Measurements from ENCODE around the gene GFPT2. TPM values are rescaled to one million over a fixed set of nuclear protein-coding genes. Genes with fewer than 3 reads are reported as not detected.

Gene GFPT2
- total RNA-seq, 4 donors from 2014 or later: 2.5 to 8.4 (median 3.8) TPM

DNA sequence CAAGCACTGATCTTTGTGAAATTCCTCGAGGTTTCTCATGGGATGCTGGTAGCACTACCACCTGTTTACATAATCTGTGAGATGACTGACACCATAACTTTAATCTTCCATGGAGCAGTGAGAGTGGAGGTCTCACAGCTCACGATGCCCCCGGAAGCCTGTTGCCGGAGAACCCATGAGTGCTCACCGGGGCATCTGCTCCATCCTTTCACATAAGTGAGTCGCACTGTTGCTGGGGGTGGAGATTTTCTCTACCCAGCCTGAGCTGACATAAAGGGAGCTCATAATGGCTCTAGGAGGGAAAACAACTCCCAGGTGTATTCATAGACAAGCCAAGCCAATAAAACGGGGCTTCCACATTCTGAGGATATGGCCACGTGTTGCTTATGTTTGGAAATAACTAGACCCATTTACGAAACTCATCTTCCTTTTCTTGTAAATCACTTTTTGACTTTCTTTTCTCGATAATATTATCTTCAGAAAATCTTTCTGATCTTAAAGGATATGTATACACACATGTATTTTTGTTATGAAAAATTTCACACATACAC lies 11.2 kb upstream of the GFPT2 start:
- TF ChIP-seq, protein P1, sequence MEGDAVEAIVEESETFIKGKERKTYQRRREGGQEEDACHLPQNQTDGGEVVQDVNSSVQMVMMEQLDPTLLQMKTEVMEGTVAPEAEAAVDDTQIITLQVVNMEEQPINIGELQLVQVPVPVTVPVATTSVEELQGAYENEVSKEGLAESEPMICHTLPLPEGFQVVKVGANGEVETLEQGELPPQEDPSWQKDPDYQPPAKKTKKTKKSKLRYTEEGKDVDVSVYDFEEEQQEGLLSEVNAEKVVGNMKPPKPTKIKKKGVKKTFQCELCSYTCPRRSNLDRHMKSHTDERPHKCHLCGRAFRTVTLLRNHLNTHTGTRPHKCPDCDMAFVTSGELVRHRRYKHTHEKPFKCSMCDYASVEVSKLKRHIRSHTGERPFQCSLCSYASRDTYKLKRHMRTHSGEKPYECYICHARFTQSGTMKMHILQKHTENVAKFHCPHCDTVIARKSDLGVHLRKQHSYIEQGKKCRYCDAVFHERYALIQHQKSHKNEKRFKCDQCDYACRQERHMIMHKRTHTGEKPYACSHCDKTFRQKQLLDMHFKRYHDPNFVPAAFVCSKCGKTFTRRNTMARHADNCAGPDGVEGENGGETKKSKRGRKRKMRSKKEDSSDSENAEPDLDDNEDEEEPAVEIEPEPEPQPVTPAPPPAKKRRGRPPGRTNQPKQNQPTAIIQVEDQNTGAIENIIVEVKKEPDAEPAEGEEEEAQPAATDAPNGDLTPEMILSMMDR (IDR thresholded peaks at IDR 0.05): no peak
- WGBS, 2 donors: 86 to 90% methylated on average over 10 of the region's 10 CpGs
- intact Hi-C loops (cut with DNase I; ENCODE audit: low total_unique reads): no loop called here
- no peak overlapping the region for H3K4me3 ChIP-seq (ENCODE audit: low read depth, poor library complexity, severe bottlenecking)
- no peak for DNase-seq (ENCODE audit: low spot score in 2 of 2)

DNA sequence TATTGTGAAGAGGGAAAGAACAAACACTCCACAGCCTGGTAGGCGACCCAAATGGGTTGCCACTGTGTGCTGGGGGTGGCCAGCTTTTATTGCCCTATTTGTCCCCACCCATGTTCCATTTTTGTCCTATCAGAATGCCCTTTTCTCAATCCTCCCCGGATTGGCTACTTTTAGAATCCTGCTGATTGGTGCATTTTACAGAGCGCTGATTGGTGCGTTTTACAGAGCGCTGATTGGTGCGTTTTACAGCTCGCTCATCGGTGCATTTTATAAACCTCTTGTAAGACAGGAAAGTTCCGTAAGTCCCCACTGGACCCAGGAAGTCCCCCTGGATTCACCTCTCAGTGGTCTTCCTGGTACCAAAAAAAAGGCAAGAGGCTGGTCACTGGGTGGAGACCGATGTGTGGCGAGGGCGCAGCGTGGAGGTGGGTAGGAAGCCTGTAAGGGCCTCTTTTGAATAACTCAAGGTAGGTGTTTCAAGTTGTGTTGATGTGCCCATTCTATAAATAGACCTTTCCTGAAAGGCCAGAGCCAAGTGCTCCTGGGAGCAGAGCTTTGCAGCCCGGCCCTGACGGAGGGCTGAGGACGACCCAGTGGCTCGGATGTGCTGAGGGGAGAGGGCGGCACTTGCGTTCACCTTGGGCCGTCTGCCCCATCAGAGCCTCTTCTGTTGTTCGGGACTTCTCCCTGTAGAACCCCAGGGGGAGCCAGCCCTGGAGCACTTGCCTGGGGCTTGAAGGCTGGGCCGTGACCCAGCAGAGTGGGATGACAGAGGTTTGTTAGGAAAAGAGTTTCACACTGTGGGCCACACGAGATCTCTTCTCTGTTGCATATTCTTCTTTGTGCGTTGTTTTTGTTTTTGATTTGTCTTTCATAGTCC lies 7.2 kb upstream of the GFPT2 start:
- WGBS, 2 donors: 93% methylated on average over 24 of the region's 24 CpGs

DNA sequence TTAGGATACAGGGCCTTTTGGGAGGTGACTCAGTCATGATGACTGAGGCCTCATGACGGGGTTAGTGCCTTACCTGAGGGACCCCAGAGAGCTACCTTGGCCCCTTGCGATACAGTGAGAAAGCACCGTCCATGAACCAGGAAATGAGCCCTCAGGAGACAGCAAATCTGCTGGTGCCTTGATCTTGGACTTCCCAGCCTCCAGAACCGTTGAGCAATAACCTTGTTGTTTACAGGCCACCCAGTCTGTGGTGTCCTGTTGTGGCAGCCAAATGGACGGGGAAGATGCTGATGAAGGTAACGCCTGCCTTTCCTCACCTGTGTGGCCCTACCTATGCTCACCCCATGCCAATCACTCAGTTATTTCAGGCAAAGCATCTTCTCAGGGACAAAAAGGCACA lies 5.6 kb upstream of the GFPT2 start:
- no peak overlapping the region for H3K4me3 ChIP-seq (ENCODE audit: low read depth, poor library complexity, severe bottlenecking)
- no peak for TF ChIP-seq POLR2A (IDR thresholded peaks at IDR 0.05)
- TF ChIP-seq, protein P1 (IDR thresholded peaks at IDR 0.05): no peak
- 93% methylated on average over 5 to 6 of the region's 6 CpGs for WGBS, 2 donors
- DNase-seq (ENCODE audit: low spot score in 2 of 2): no peak
- intact Hi-C loops (cut with DNase I; ENCODE audit: low total_unique reads): no loop called here

More for the DNA sequence above, 7.2 kb upstream of the GFPT2 start:
- intact Hi-C loops (cut with DNase I; ENCODE audit: low total_unique reads): no loop called here
- H3K4me3 ChIP-seq (ENCODE audit: low read depth, poor library complexity, severe bottlenecking): no peak overlapping the region
- no peak for DNase-seq (ENCODE audit: low spot score in 2 of 2)
- TF ChIP-seq POLR2A (IDR thresholded peaks at IDR 0.05): no peak
- TF ChIP-seq, protein P1 (IDR thresholded peaks at IDR 0.05): no peak

DNA sequence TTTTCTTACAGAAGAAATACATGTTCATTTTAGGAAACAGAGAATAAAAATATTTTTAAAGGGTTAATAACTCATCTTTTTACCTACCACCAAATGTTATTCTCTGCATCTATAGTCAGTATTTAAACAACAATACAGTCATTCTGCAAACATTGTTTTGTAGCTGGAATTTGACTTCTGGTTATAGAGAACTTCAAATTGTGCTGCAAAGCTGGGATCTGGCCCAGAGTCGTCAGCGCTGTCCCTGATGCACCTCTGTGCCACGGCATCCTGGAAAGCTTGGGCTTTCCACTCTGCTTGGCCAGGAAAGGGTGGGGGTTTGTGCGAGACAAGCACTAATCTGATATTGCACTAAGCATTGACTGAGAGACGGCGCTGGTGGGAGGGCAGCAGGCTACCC lies 5.0 kb upstream of the GFPT2 start:
- TF ChIP-seq, protein P1 (IDR thresholded peaks at IDR 0.05): no peak
- TF ChIP-seq POLR2A (IDR thresholded peaks at IDR 0.05): no peak
- 87 to 94% methylated on average over 6 of the region's 6 CpGs for WGBS, 2 donors
- intact Hi-C loops (cut with DNase I; ENCODE audit: low total_unique reads): no loop called here
- DNase-seq (ENCODE audit: low spot score in 2 of 2): no peak
- no peak overlapping the region for H3K4me3 ChIP-seq (ENCODE audit: low read depth, poor library complexity, severe bottlenecking)

DNA sequence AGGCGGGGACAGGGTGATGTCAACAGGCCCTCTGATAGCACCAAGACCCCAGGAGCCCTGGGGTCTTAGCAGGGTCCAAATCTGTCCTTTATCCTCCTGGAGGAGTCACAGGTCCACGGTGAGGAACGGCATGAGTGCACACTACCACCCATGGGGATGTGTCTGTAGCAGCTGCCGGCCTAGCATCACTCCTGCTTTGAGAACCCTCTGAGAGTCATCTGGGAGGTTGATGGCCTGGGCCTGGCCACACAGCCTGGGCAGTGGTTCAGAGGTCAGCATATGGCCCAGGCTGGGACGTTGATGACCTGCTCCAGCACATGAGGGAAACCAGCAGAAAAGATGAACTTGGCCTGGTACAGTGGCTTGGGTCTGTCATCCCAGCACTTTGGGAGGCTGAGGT lies 1.8 kb upstream of the GFPT2 start:
- intact Hi-C loops (cut with DNase I; ENCODE audit: low total_unique reads): no loop called here
- no peak for DNase-seq (ENCODE audit: low spot score in 2 of 2)
- WGBS, 2 donors: 87 to 92% methylated on average over 4 to 5 of the region's 5 CpGs
- no peak overlapping the region for H3K4me3 ChIP-seq (ENCODE audit: low read depth, poor library complexity, severe bottlenecking)
- no peak for TF ChIP-seq POLR2A (IDR thresholded peaks at IDR 0.05)
- TF ChIP-seq, protein P1 (IDR thresholded peaks at IDR 0.05): no peak
